Measurements from ENCODE around the gene MYO10. TPM values are rescaled to one million over a fixed set of nuclear protein-coding genes. Genes with fewer than 3 reads are reported as not detected.

MYO10 gene
- total RNA-seq, 2 experiments from 2014 or later: 0.23 to 0.28 TPM

GRCh38 chr5:16927613-16928012 is 8.5 kb downstream of the MYO10 start:
- H3K27ac Mint-ChIP-seq: no peak overlapping the region
- ChIA-PET POLR2A (no interaction called here), CTCF (interaction anchor here (0.6 kb wide), 1 partner anchor 13 kb away, joined by 3 read pairs; no protein-coding TSS in a partner anchor)
- DNase-seq (no peak), ATAC-seq (no peak)
- no peaks in the 10 kb centered on the region for H3K36me3 Mint-ChIP-seq (ENCODE audit: low read depth)
- no peak overlapping the region for H3K4me3 Mint-ChIP-seq
- intact Hi-C loops (cut with DNase I, micrococcal nuclease): no loop called here
- peaks cover 28% of the 10 kb centered on the region for H3K27me3 Mint-ChIP-seq
- no peaks in the 10 kb centered on the region for H3K9me3 Mint-ChIP-seq (ENCODE audit: low read depth)
- H3K4me1 Mint-ChIP-seq: no peaks in the 10 kb centered on the region

GRCh38 chr5:16926417-16926816 is 9.7 kb downstream of the MYO10 start:
- H3K4me3 Mint-ChIP-seq: no peak overlapping the region
- no peaks in the 10 kb centered on the region for H3K36me3 Mint-ChIP-seq (ENCODE audit: low read depth)
- H3K27ac Mint-ChIP-seq: no peak overlapping the region
- intact Hi-C loops (cut with DNase I, micrococcal nuclease): no loop called here
- peaks cover 18% of the 10 kb centered on the region for H3K27me3 Mint-ChIP-seq
- ATAC-seq (no peak), DNase-seq (no peak)
- no peaks in the 10 kb centered on the region for H3K9me3 Mint-ChIP-seq (ENCODE audit: low read depth)
- POLR2A ChIA-PET: no interaction called here
- CTCF ChIA-PET: interaction anchor here (1.0 kb wide), 1 partner anchor 22 kb away, joined by 3 read pairs; no protein-coding TSS in a partner anchor
- H3K4me1 Mint-ChIP-seq: no peaks in the 10 kb centered on the region

GRCh38 chr5:16924206-16924605 is 11.9 kb downstream of the MYO10 start:
- ATAC-seq: no peak
- ChIA-PET POLR2A (no interaction called here), CTCF (interaction anchor here (0.6 kb wide), 1 partner anchor 9 kb away, joined by 3 read pairs; no protein-coding TSS in a partner anchor)
- no peak overlapping the region for H3K4me3 Mint-ChIP-seq
- H3K4me1 Mint-ChIP-seq: no peaks in the 10 kb centered on the region
- DNase-seq: no peak
- peaks cover 5% of the 10 kb centered on the region for H3K27me3 Mint-ChIP-seq
- H3K36me3 Mint-ChIP-seq (ENCODE audit: low read depth): no peaks in the 10 kb centered on the region
- no peaks in the 10 kb centered on the region for H3K9me3 Mint-ChIP-seq (ENCODE audit: low read depth)
- intact Hi-C loops (cut with DNase I, micrococcal nuclease): no loop called here
- no peak overlapping the region for H3K27ac Mint-ChIP-seq

- Mint-ChIP-seq H3K36me3 (ENCODE audit: low read depth) (no peaks in the 10 kb centered on the region), H3K9me3 (ENCODE audit: low read depth) (no peaks in the 10 kb centered on the region), H3K27me3 (peaks cover 2% of the 10 kb centered on the region), H3K4me3 (no peak overlapping the region), H3K27ac (no peak overlapping the region), H3K4me1 (no peaks in the 10 kb centered on the region)
- no peak for DNase-seq
- POLR2A ChIA-PET: interaction anchor here (0.6 kb wide), 1 partner anchor 45 kb away, joined by 3 read pairs; no protein-coding TSS in a partner anchor
- intact Hi-C loops (cut with DNase I, micrococcal nuclease): no loop called here
- ATAC-seq: no peak
- CTCF ChIA-PET: no interaction called here
Observed at GRCh38 chr5:16922430-16922829, 13.7 kb downstream of the MYO10 start.

- no peak overlapping the region for H3K27ac Mint-ChIP-seq
- no peak overlapping the region for H3K4me3 Mint-ChIP-seq
- peaks cover 2% of the 10 kb centered on the region for H3K27me3 Mint-ChIP-seq
- no peaks in the 10 kb centered on the region for H3K9me3 Mint-ChIP-seq (ENCODE audit: low read depth)
- POLR2A ChIA-PET: no interaction called here
- ATAC-seq (no peak), DNase-seq (no peak)
- no peaks in the 10 kb centered on the region for H3K36me3 Mint-ChIP-seq (ENCODE audit: low read depth)
- CTCF ChIA-PET: no interaction called here
- intact Hi-C loops (cut with DNase I, micrococcal nuclease): no loop called here
- H3K4me1 Mint-ChIP-seq: peaks cover 2% of the 10 kb centered on the region
Observed at GRCh38 chr5:16921211-16921610, 14.9 kb downstream of the MYO10 start.

- no peak overlapping the region for H3K4me3 Mint-ChIP-seq
- H3K27ac Mint-ChIP-seq: no peak overlapping the region
- CTCF ChIA-PET: no interaction called here
- no peaks in the 10 kb centered on the region for H3K36me3 Mint-ChIP-seq (ENCODE audit: low read depth)
- H3K4me1 Mint-ChIP-seq: peaks cover 2% of the 10 kb centered on the region
- intact Hi-C loops (cut with DNase I, micrococcal nuclease): no loop called here
- DNase-seq (no peak), ATAC-seq (no peak)
- H3K9me3 Mint-ChIP-seq (ENCODE audit: low read depth): no peaks in the 10 kb centered on the region
- POLR2A ChIA-PET: no interaction called here
- H3K27me3 Mint-ChIP-seq: peaks cover 4% of the 10 kb centered on the region
Observed at GRCh38 chr5:16920109-16920816, 15.8 kb downstream of the MYO10 start.

GRCh38 chr5:16918891-16919671 is 17.0 kb downstream of the MYO10 start:
- Mint-ChIP-seq H3K27ac (no peak overlapping the region), H3K9me3 (ENCODE audit: low read depth) (no peaks in the 10 kb centered on the region), H3K36me3 (ENCODE audit: low read depth) (no peaks in the 10 kb centered on the region), H3K27me3 (peaks cover 2% of the 10 kb centered on the region), H3K4me3 (no peak overlapping the region), H3K4me1 (peaks cover 2% of the 10 kb centered on the region)
- ChIA-PET CTCF (no interaction called here), POLR2A (no interaction called here)
- intact Hi-C loops (cut with DNase I, micrococcal nuclease): no loop called here
- DNase-seq: no peak
- ATAC-seq: no peak

GRCh38 chr5:16918156-16918555 is 17.9 kb downstream of the MYO10 start:
- no peaks in the 10 kb centered on the region for H3K36me3 Mint-ChIP-seq (ENCODE audit: low read depth)
- ATAC-seq: no peak
- H3K4me3 Mint-ChIP-seq: no peak overlapping the region
- ChIA-PET CTCF (interaction anchor here (0.9 kb wide), 1 partner anchor 193 kb away, joined by 3 read pairs; no protein-coding TSS in a partner anchor), POLR2A (interaction anchor here (0.6 kb wide), 1 partner anchor 251 kb away, joined by 11 read pairs; no protein-coding TSS in a partner anchor)
- no peak overlapping the region for H3K27ac Mint-ChIP-seq
- H3K4me1 Mint-ChIP-seq: peaks cover 2% of the 10 kb centered on the region
- no peak for DNase-seq
- intact Hi-C loops (cut with DNase I, micrococcal nuclease): no loop called here
- H3K9me3 Mint-ChIP-seq (ENCODE audit: low read depth): no peaks in the 10 kb centered on the region
- H3K27me3 Mint-ChIP-seq: peaks cover 3% of the 10 kb centered on the region

GRCh38 chr5:16916262-16916878 is 19.7 kb downstream of the MYO10 start:
- POLR2A ChIA-PET: no interaction called here
- Mint-ChIP-seq H3K27ac (no peak overlapping the region), H3K27me3 (peaks cover 3% of the 10 kb centered on the region), H3K4me1 (peaks cover 2% of the 10 kb centered on the region), H3K9me3 (ENCODE audit: low read depth) (no peaks in the 10 kb centered on the region), H3K36me3 (ENCODE audit: low read depth) (no peaks in the 10 kb centered on the region), H3K4me3 (no peak overlapping the region)
- ATAC-seq (no peak), DNase-seq (no peak)
- intact Hi-C loops (cut with DNase I, micrococcal nuclease): no loop called here
- CTCF ChIA-PET: no interaction called here

GRCh38 chr5:16914584-16914983 is 21.5 kb downstream of the MYO10 start:
- Mint-ChIP-seq H3K4me3 (no peak overlapping the region), H3K4me1 (peaks cover 2% of the 10 kb centered on the region), H3K9me3 (ENCODE audit: low read depth) (no peaks in the 10 kb centered on the region), H3K27ac (no peak overlapping the region), H3K27me3 (peaks cover 3% of the 10 kb centered on the region), H3K36me3 (ENCODE audit: low read depth) (no peaks in the 10 kb centered on the region)
- ChIA-PET CTCF (interaction anchor here (0.6 to 0.9 kb wide), 2 partner anchors 13 to 218 kb away, joined by 3 to 4 read pairs; no protein-coding TSS in a partner anchor), POLR2A (no interaction called here)
- no peak for DNase-seq
- intact Hi-C loops (cut with DNase I, micrococcal nuclease): no loop called here
- ATAC-seq: no peak

- ChIA-PET POLR2A (no interaction called here), CTCF (interaction anchor here (0.9 kb wide), 1 partner anchor 219 kb away, joined by 4 read pairs; no protein-coding TSS in a partner anchor)
- Mint-ChIP-seq H3K36me3 (ENCODE audit: low read depth) (no peaks in the 10 kb centered on the region), H3K27ac (no peak overlapping the region), H3K9me3 (ENCODE audit: low read depth) (no peaks in the 10 kb centered on the region), H3K4me1 (peaks cover 2% of the 10 kb centered on the region), H3K27me3 (peaks cover 3% of the 10 kb centered on the region), H3K4me3 (no peak overlapping the region)
- DNase-seq (no peak), ATAC-seq (no peak)
- intact Hi-C loops (cut with DNase I, micrococcal nuclease): no loop called here
Observed at GRCh38 chr5:16914108-16914435, 22.0 kb downstream of the MYO10 start.
